HAP-1 (cell line): ENCODE measurements around the gene VRK2.
"Not testable (repeated sequence)": the region's sequence is repeated elsewhere in the genome, so short reads cannot be mapped to it uniquely, and the experiment has no call there.

Source experiments
- DNase-seq, 2 experiments: peaks; one replicate each; pipeline ENCODE4 v3.0.0-alpha.2; 2016 to 2020; ENCODE audit warnings: low spot score in 2 of 2
- H3K27me3 ChIP-seq: fragments of 250-450 bp; sonication (Bioruptor Pico); 2 replicates; pipeline ENCODE4 v1.5.1; 2020; ENCODE audit warnings: low read depth, mild to moderate bottlenecking, moderate library complexity
- H3K36me3 ChIP-seq: fragments of 250-450 bp; sonication (Bioruptor Pico); replicated peaks from 2 replicates; pipeline ENCODE4 v1.5.1; 2020; ENCODE audit warnings: mild to moderate bottlenecking
- H3K4me1 ChIP-seq: fragments of 250-450 bp; sonication (Bioruptor Pico); 2 replicates; pipeline ENCODE4 v1.5.1; 2020; ENCODE audit warnings: mild to moderate bottlenecking
- H3K4me3 ChIP-seq: fragments of 250-450 bp; sonication (Bioruptor Pico); 2 replicates; pipeline ENCODE4 v1.5.1; 2020; ENCODE audit warnings: mild to moderate bottlenecking, moderate library complexity
- H3K9me3 ChIP-seq: fragments of 250-450 bp; sonication (Bioruptor Pico); 2 replicates; pipeline ENCODE4 v1.5.1; 2020; ENCODE audit warnings: mild to moderate bottlenecking, moderate library complexity
- in situ Hi-C: fragments of 300-500 bp; cut with MboI; formaldehyde crosslinking; loops from 3 replicates; pipeline ENCODE4 v1.14.3; 2020; ENCODE audit warnings: low sequenced_read_pairs, inconsistent platforms, mixed read lengths

VRK2 gene

GRCh38 chr2:58137856-58138255 lies 91.2 kb downstream of the VRK2 start:
- H3K4me3 ChIP-seq = no peak overlapping the region
- in situ Hi-C loops = no loop called here
- no peaks in the 10 kb centered on the region for H3K9me3 ChIP-seq
- peaks cover 2% of the 10 kb centered on the region; the same call in 1 of the 2 replicates for H3K36me3 ChIP-seq
- no peaks in the 10 kb centered on the region for H3K27me3 ChIP-seq
- H3K4me1 ChIP-seq = no peaks in the 10 kb centered on the region
- DNase-seq = no peak

DNA sequence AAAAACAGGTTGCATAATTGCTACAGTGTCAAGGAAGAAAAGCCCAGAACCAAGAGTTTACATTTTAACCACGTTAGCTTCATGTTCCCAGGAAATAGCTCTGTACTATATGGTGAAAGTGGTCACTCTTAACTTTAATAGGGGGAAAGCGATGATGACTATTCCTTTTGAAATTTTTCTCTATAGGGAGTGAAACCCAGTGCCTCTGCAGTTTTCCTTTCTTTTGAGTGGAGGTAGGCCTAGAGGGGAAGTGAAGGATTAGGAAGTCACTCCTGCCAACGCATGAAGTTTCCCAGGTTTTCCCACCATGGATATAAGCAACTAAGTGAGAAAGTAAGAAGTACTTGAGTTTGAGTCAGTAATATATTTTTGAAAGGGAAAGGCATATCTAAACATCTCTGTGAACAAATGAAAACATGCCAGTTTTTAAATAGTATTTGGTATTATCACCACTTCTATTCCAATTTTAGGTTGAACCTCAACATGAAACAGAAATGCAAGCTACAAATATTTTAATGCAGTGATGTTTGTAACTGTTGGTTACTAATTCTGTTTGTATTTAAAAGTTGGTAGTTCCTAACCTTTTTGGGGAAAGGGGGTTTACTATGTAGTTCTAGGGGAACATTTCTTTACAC lies 91.9 kb downstream of the VRK2 start:
- no peaks in the 10 kb centered on the region for H3K4me1 ChIP-seq
- no peak for DNase-seq
- in situ Hi-C loops = no loop called here
- no peaks in the 10 kb centered on the region for H3K27me3 ChIP-seq
- no peak overlapping the region for H3K4me3 ChIP-seq
- peaks cover 2% of the 10 kb centered on the region; the same call in 1 of the 2 replicates for H3K36me3 ChIP-seq
- no peaks in the 10 kb centered on the region for H3K9me3 ChIP-seq

GRCh38 chr2:58140508-58141072 lies 94.0 kb downstream of the VRK2 start:
- in situ Hi-C loops = no loop called here
- DNase-seq = no peak
- Histone ChIP-seq H3K36me3 (peaks cover 2% of the 10 kb centered on the region; the same call in 1 of the 2 replicates), H3K4me3 (no peak overlapping the region), H3K4me1 (no peaks in the 10 kb centered on the region), H3K27me3 (no peaks in the 10 kb centered on the region), H3K9me3 (no peaks in the 10 kb centered on the region)

DNA sequence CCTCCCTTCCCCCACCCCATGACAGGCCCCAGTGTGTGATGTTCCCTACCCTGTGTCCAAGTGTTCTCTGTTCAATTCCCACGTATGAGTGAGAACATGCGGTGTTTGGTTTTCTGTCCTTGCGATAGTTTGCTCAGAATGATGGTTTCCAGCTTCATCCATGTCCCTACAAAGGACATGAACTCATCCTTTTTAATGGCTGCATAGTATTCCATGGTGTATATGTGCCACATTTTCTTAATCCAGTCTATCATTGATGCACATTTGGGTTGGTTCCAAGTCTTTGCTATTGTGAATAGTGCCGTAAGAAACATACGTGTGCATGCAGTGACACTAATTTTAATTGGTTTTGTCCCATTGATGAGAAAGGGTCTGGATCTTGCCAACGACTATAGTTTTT lies 99.2 kb downstream of the VRK2 start:
- H3K4me1 ChIP-seq, DNase-seq, H3K36me3 ChIP-seq, H3K4me3 ChIP-seq, H3K27me3 ChIP-seq, in situ Hi-C loops, H3K9me3 ChIP-seq: not testable (repeated sequence)

GRCh38 chr2:58146707-58147106 lies 100.1 kb downstream of the VRK2 start:
- H3K4me3 ChIP-seq = no peak overlapping the region
- H3K36me3 ChIP-seq = no peaks in the 10 kb centered on the region
- H3K27me3 ChIP-seq = no peaks in the 10 kb centered on the region
- DNase-seq = no peak
- H3K9me3 ChIP-seq = no peaks in the 10 kb centered on the region
- H3K4me1 ChIP-seq = no peaks in the 10 kb centered on the region
- in situ Hi-C loops = no loop called here

DNA sequence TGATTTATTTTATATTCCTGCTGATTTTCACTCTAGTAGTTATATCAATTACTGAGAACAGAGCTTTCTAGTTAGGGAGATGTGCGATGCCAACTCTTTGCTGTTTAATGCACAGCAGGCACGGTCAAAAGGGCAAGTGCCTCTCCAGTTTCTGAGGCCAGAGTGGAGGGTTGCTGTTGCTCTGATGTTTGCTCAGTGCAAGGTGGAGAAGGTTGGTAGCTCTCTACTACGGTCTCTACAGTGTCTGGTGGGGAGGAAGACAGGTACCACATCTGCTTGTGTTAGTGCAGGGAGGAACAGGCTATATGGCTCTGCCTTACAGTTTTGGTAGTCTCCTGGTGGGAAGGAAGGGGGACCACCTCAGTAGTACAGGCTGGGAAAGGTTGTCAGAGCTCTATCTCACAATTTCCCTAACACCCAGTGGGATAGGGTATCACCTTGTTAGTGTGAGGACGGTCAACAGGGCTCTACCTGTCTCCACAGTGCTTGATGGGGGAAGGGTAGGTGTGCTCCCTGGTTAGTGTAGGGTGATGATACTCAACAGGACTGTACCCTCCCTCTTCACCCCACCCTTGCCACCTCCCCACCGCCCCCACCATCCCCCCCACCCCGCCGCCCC lies 108.7 kb downstream of the VRK2 start:
- H3K4me1 ChIP-seq = peaks cover 9% of the 10 kb centered on the region
- H3K4me3 ChIP-seq = no peak overlapping the region
- DNase-seq = no peak
- H3K9me3 ChIP-seq = no peaks in the 10 kb centered on the region
- peaks cover 18% of the 10 kb centered on the region for H3K36me3 ChIP-seq
- in situ Hi-C loops = no loop called here
- no peaks in the 10 kb centered on the region for H3K27me3 ChIP-seq

DNA sequence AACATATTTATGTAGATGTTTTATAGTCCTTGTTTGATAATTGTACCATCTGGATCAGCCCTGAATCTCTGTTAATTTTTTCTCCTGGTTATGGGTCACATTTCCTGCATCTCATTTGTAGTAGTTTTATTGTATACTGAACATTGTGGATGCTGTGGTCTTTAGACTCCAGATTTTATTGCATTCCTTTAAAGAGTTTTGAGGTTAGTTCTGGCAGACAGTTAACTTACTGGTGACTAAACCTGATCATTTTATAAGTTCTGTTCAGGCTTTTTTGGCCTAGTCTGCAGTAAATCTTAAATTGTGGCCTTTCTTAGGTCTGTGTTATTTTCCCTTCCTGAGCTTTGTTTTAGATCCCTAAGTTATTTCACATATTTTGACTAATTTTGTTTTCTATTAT lies 110.2 kb downstream of the VRK2 start:
- no peaks in the 10 kb centered on the region for H3K27me3 ChIP-seq
- H3K36me3 ChIP-seq = peaks cover 28% of the 10 kb centered on the region
- no peak for DNase-seq
- in situ Hi-C loops = no loop called here
- H3K9me3 ChIP-seq = no peaks in the 10 kb centered on the region
- peaks cover 9% of the 10 kb centered on the region for H3K4me1 ChIP-seq
- no peak overlapping the region for H3K4me3 ChIP-seq

DNA sequence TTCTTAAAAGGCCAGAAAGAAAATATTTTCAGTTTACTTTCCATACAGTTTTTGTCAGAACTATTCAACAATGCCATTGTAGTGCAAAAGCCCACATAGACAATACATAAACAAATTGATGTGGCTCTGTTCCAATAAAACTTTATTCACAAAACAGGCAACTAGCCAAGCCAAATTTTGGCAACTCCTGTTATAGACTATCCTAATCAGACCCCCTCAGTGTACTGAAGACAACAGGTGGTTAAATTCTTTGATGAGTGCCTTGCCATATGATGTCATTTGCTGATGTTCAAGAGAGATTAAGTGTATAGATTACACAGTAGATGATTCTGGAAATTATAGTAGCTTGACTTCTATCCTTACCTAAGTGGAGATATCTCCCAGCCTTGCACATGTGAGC lies 111.1 kb downstream of the VRK2 start:
- Histone ChIP-seq H3K4me1 (peaks cover 9% of the 10 kb centered on the region), H3K27me3 (no peaks in the 10 kb centered on the region), H3K4me3 (no peak overlapping the region), H3K36me3 (peaks cover 28% of the 10 kb centered on the region), H3K9me3 (no peaks in the 10 kb centered on the region)
- in situ Hi-C loops = no loop called here
- no peak for DNase-seq

DNA sequence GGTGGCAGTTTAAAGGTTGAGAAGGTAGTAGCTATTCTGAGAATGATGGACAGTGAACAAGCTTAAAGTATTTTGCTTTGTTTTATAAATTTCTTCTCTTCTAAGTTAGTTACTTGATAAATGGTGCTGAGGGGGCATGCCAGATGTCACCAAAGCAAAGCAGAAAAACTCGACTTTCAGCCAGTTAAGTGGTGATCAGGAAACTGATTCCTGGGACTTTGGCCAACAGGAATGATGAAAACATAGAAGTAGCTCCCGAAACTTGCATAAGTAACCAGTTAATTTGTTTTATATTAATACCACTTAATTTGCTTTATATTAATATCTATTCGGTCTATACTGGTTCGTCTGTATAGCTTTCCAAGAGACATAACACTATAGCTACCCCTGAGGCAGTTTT lies 111.9 kb downstream of the VRK2 start:
- no peaks in the 10 kb centered on the region for H3K27me3 ChIP-seq
- H3K36me3 ChIP-seq = peaks cover 31% of the 10 kb centered on the region
- DNase-seq = no peak
- H3K4me1 ChIP-seq = peaks cover 9% of the 10 kb centered on the region
- in situ Hi-C loops = no loop called here
- no peak overlapping the region for H3K4me3 ChIP-seq
- no peaks in the 10 kb centered on the region for H3K9me3 ChIP-seq

- no peaks in the 10 kb centered on the region for H3K27me3 ChIP-seq
- in situ Hi-C loops = no loop called here
- no peak for DNase-seq
- H3K9me3 ChIP-seq = no peaks in the 10 kb centered on the region
- no peak overlapping the region for H3K4me3 ChIP-seq
- H3K4me1 ChIP-seq = no peaks in the 10 kb centered on the region
- H3K36me3 ChIP-seq = peaks cover 28% of the 10 kb centered on the region
These were observed 117.3 kb downstream of the VRK2 start for GRCh38 chr2:58163913-58164312.

- H3K36me3 ChIP-seq, H3K4me3 ChIP-seq, in situ Hi-C loops: not testable (repeated sequence)
These were observed 121.5 kb downstream of the VRK2 start for GRCh38 chr2:58168130-58168529.

DNA sequence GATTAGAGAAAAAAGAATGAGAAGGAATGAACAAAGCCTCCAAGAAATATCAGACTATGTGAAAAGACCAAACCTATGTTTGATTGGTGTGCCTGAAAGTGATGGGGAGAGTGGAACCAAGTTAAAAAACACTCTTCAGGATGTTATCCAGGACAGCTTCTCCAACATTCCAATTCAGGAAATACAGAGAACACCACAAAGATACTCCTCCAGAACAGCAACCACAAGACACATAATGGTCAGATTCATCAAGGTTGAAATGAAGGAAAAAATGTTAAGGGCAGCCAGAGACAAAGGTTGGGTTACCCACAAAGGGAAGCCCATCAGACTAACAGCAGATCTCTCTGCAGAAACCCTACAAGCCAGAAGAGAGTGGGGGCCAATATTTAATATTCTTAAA lies 123.2 kb downstream of the VRK2 start:
- in situ Hi-C loops, DNase-seq, H3K4me3 ChIP-seq: not testable (repeated sequence)

More at GRCh38 chr2:58168130-58168529, 121.5 kb downstream of the VRK2 start:
- not testable (repeated sequence) for H3K27me3 ChIP-seq, H3K9me3 ChIP-seq, DNase-seq, H3K4me1 ChIP-seq

DNA sequence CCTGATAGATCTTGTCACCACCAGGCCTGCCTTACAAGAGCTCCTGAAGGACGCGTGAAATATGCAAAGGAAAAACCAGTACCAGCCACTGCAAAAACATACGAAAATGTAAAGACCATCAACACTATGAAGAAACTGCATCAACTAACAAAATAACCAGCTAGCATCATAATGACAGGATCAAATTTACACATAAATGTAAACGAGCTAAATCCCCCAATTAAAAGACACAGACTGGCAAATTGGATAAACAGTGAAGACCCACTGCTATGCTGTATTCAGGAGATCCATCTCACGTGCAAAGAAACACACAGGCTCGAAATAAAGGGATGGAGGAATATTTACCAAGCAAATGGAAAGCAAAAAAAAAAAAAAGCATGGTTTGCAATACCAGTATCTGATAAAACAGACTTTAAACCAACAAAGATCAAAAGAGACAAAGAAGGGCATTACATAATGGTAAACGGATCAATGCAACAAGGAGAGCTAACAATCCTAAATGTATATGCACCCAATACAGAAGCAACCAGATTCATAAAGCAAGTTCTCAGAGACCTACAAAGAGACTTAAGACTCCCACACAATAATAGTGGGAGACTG lies 123.8 kb downstream of the VRK2 start:
- in situ Hi-C loops, H3K4me3 ChIP-seq, H3K27me3 ChIP-seq, H3K4me1 ChIP-seq, DNase-seq, H3K36me3 ChIP-seq, H3K9me3 ChIP-seq: not testable (repeated sequence)

More for the DNA sequence above, 123.2 kb downstream of the VRK2 start:
- H3K27me3 ChIP-seq, H3K4me1 ChIP-seq, H3K36me3 ChIP-seq, H3K9me3 ChIP-seq: not testable (repeated sequence)

GRCh38 chr2:58171831-58172230 lies 125.2 kb downstream of the VRK2 start:
- DNase-seq, H3K4me3 ChIP-seq, H3K9me3 ChIP-seq, H3K27me3 ChIP-seq, H3K4me1 ChIP-seq, in situ Hi-C loops, H3K36me3 ChIP-seq: not testable (repeated sequence)
